AML-193 (cell line): ENCODE results near the gene TULP4.

Source experiments
- DNase-seq, 2 experiments: peaks; one replicate each; lab custom pipeline; 2025; lab: John Stamatoyannopoulos, UW

The TULP4 gene

GRCh38 chr6:158358450-158359077, 46.3 kb downstream of the TULP4 start:
- no peak for DNase-seq

GRCh38 chr6:158361068-158361467, 48.8 kb downstream of the TULP4 start:
- DNase-seq: no peak

GRCh38 chr6:158361961-158362669, 49.9 kb downstream of the TULP4 start:
- DNase-seq: no peak

GRCh38 chr6:158366363-158366762, 54.1 kb downstream of the TULP4 start:
- no peak for DNase-seq

- DNase-seq: no peak
These were observed 55.6 kb downstream of the TULP4 start for GRCh38 chr6:158367816-158368215.

- DNase-seq: no peak
These were observed 57.0 kb downstream of the TULP4 start for GRCh38 chr6:158369241-158369640.

- DNase-seq: no peak
These were observed 58.5 kb downstream of the TULP4 start for GRCh38 chr6:158370805-158371204.

GRCh38 chr6:158371261-158371660, 59.0 kb downstream of the TULP4 start:
- no peak for DNase-seq

- no peak for DNase-seq
These were observed 60.3 kb downstream of the TULP4 start for GRCh38 chr6:158372574-158372973.

- no peak for DNase-seq
These were observed 60.9 kb downstream of the TULP4 start for GRCh38 chr6:158373214-158373613.

GRCh38 chr6:158374020-158374419, 61.8 kb downstream of the TULP4 start:
- DNase-seq: no peak

- no peak for DNase-seq
These were observed 64.4 kb downstream of the TULP4 start for GRCh38 chr6:158376631-158377081.

- DNase-seq: no peak
These were observed 65.6 kb downstream of the TULP4 start for GRCh38 chr6:158377860-158378259.

GRCh38 chr6:158379336-158379735, 67.1 kb downstream of the TULP4 start:
- DNase-seq: no peak

- DNase-seq: no peak
These were observed 68.9 kb downstream of the TULP4 start for GRCh38 chr6:158381214-158381613.

- no peak for DNase-seq
These were observed 70.2 kb downstream of the TULP4 start for GRCh38 chr6:158382491-158382890.

GRCh38 chr6:158383057-158383456, 70.8 kb downstream of the TULP4 start:
- no peak for DNase-seq

- no peak for DNase-seq
These were observed 71.3 kb downstream of the TULP4 start for GRCh38 chr6:158383542-158383941.

GRCh38 chr6:158384671-158385110, 72.4 kb downstream of the TULP4 start:
- no peak for DNase-seq

GRCh38 chr6:158387036-158387435, 74.8 kb downstream of the TULP4 start:
- DNase-seq: peak; percentile 1 to 36

GRCh38 chr6:158387578-158387977, 75.3 kb downstream of the TULP4 start:
- no peak for DNase-seq

- DNase-seq: no peak
These were observed 76.5 kb downstream of the TULP4 start for GRCh38 chr6:158388727-158389126.

- DNase-seq: no peak
These were observed 77.1 kb downstream of the TULP4 start for GRCh38 chr6:158389193-158389919.
